Neural progenitor cell (in vitro differentiated cells): ENCODE measurements around the gene SCLT1. TPM values are rescaled to one million over a fixed set of nuclear protein-coding genes. Genes with fewer than 3 reads are reported as not detected.

Source experiments
- DNase-seq: peaks from one replicate; pipeline ENCODE4 v3.0.0-alpha.2; 2016; ENCODE audit warnings: low spot score
- H2AFZ ChIP-seq: fragments of 200-600 bp; sonication (generic); replicated peaks from 2 replicates; pipeline ENCODE4 v1.6.1; 2016; ENCODE audit warnings: antibody characterized with exemption
- H3F3A ChIP-seq: fragments of 200-600 bp; sonication (generic); 2 replicates; pipeline ENCODE4 v1.6.1; 2016; ENCODE audit warnings: antibody characterized with exemption, low read depth
- H3K27ac ChIP-seq: fragments of 200-600 bp; sonication (generic); 2 replicates; pipeline ENCODE4 v1.5.1; 2016; ENCODE audit warnings: mild to moderate bottlenecking
- H3K27me3 ChIP-seq: fragments of 200-600 bp; sonication (generic); 2 replicates; pipeline ENCODE4 v1.6.1; 2016; ENCODE audit warnings: mild to moderate bottlenecking, moderate library complexity
- H3K36me3 ChIP-seq: fragments of 200-600 bp; sonication (generic); 2 replicates; pipeline ENCODE4 v1.5.1; 2016
- H3K4me1 ChIP-seq: fragments of 200-600 bp; sonication (generic); 2 replicates; pipeline ENCODE4 v1.6.1; 2016; ENCODE audit warnings: mixed run types
- H3K4me2 ChIP-seq: fragments of 200-600 bp; sonication (generic); 2 replicates; pipeline ENCODE4 v1.6.1; 2016
- H3K4me3 ChIP-seq: fragments of 200-600 bp; sonication (generic); 2 replicates; pipeline ENCODE4 v1.5.1; 2016
- H3K79me2 ChIP-seq: fragments of 200-600 bp; sonication (generic); 2 replicates; pipeline ENCODE4 v1.6.1; 2016; ENCODE audit warnings: low read depth
- H3K9ac ChIP-seq: fragments of 200-600 bp; sonication (generic); 2 replicates; pipeline ENCODE4 v1.6.1; 2016
- H3K9me3 ChIP-seq: fragments of 200-600 bp; sonication (generic); 2 replicates; pipeline ENCODE4 v1.5.1; 2016; ENCODE audit warnings: low read depth
- H4K20me1 ChIP-seq: fragments of 200-600 bp; sonication (generic); 2 replicates; pipeline ENCODE4 v1.6.1; 2016; ENCODE audit warnings: low read depth
- H3K27ac Mint-ChIP-seq: 3 replicates; pipeline ENCODE4 v1.8.0; 2021; ENCODE audit warnings: mixed read lengths
- H3K27me3 Mint-ChIP-seq: 2 replicates; pipeline ENCODE4 v1.8.0; 2022; ENCODE audit warnings: low read depth, mild to moderate bottlenecking, inconsistent platforms, moderate library complexity, mixed read lengths; ENCODE audit not compliant: insufficient read depth
- H3K36me3 Mint-ChIP-seq: 3 replicates; pipeline ENCODE4 v1.8.0; 2021; ENCODE audit warnings: mixed read lengths
- H3K4me1 Mint-ChIP-seq: 3 replicates; pipeline ENCODE4 v1.8.0; 2021; ENCODE audit warnings: mixed read lengths
- H3K4me3 Mint-ChIP-seq: 3 replicates; pipeline ENCODE4 v1.8.0; 2021; ENCODE audit warnings: mild to moderate bottlenecking, moderate library complexity, mixed read lengths
- H3K9me3 Mint-ChIP-seq: 3 replicates; pipeline ENCODE4 v1.8.0; 2020; ENCODE audit warnings: mixed read lengths
- EZH2 ChIP-seq: fragments of 200-600 bp; sonication (generic); IDR thresholded peaks from 2 replicates; pipeline ENCODE4 v1.6.1; 2017; ENCODE audit warnings: antibody characterized with exemption, mild to moderate bottlenecking, moderate library complexity
- EZH2phosphoT487 ChIP-seq: fragments of 200-600 bp; sonication (generic); IDR thresholded peaks from 2 replicates; pipeline ENCODE4 v1.6.1; 2017; ENCODE audit warnings: antibody characterized with exemption
- total RNA-seq: library from RNA; depleted of rRNA; stranded (reverse); fragments of >200 nt; gene quantifications from 2 replicates; pipeline ENCODE4 v1.2.3, GENCODE V29; 2015; ENCODE audit warnings: low replicate concordance
- TF ChIP-seq, protein P1 (sequence below): fragments of 200-600 bp; sonication (generic); IDR thresholded peaks from 2 replicates; pipeline ENCODE4 v1.5.1; 2017; ENCODE audit warnings: antibody characterized with exemption, mild to moderate bottlenecking

Gene SCLT1
- total RNA-seq, 1 donor from 2014 or later, result 30.0 TPM

DNA sequence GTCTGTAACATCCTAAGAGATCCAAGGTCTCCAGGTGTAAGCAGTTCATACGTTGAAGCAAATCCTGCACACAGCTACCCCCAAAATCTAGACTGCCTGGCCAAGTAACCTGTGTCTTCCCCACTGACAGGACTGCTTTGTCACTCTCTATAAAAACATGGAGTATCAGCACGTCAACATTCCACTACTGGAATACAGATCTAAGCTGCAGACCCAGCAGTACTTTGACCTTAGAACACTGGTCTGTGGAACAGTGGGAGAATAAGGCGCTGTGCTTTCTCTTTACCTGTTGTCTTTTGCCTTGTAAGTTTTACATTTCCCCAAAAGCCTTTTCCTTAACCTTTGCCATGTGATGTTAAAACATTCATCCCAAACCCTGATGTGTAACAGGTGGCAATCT, 146.4 kb downstream of the SCLT1 start:
- no peak overlapping the region for H3K4me3 Mint-ChIP-seq
- TF ChIP-seq, protein P1, sequence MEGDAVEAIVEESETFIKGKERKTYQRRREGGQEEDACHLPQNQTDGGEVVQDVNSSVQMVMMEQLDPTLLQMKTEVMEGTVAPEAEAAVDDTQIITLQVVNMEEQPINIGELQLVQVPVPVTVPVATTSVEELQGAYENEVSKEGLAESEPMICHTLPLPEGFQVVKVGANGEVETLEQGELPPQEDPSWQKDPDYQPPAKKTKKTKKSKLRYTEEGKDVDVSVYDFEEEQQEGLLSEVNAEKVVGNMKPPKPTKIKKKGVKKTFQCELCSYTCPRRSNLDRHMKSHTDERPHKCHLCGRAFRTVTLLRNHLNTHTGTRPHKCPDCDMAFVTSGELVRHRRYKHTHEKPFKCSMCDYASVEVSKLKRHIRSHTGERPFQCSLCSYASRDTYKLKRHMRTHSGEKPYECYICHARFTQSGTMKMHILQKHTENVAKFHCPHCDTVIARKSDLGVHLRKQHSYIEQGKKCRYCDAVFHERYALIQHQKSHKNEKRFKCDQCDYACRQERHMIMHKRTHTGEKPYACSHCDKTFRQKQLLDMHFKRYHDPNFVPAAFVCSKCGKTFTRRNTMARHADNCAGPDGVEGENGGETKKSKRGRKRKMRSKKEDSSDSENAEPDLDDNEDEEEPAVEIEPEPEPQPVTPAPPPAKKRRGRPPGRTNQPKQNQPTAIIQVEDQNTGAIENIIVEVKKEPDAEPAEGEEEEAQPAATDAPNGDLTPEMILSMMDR, result no peak

GRCh38 chr4:128942607-128943006, 150.7 kb downstream of the SCLT1 start:
- H3K4me3 ChIP-seq, result no peak overlapping the region
- H3K9me3 Mint-ChIP-seq, result peaks cover 4% of the 10 kb centered on the region
- H3K9ac ChIP-seq, result no peak overlapping the region
- no peak overlapping the region for H3K4me2 ChIP-seq
- no peaks in the 10 kb centered on the region for H3K27me3 Mint-ChIP-seq
- no peak overlapping the region for H3K4me3 Mint-ChIP-seq
- no peak overlapping the region for H3K27ac ChIP-seq
- TF ChIP-seq, protein P1, result no peak
- TF ChIP-seq EZH2phosphoT487 (no peak), EZH2 (no peak)
- H3F3A ChIP-seq, result no peaks in the 10 kb centered on the region
- no peak overlapping the region for H2AFZ ChIP-seq
- DNase-seq, result no peak
- no peaks in the 10 kb centered on the region for H3K4me1 Mint-ChIP-seq
- no peaks in the 10 kb centered on the region for H3K9me3 ChIP-seq
- H3K36me3 ChIP-seq, result peaks cover 5% of the 10 kb centered on the region
- H3K79me2 ChIP-seq, result no peaks in the 10 kb centered on the region
- no peaks in the 10 kb centered on the region for H4K20me1 ChIP-seq
- no peak overlapping the region for H3K27ac Mint-ChIP-seq
- no peaks in the 10 kb centered on the region for H3K27me3 ChIP-seq
- H3K4me1 ChIP-seq, result peaks cover 5% of the 10 kb centered on the region
- peaks cover 39% of the 10 kb centered on the region for H3K36me3 Mint-ChIP-seq

More for the DNA sequence above, 146.4 kb downstream of the SCLT1 start:
- no peak overlapping the region for H2AFZ ChIP-seq
- H3K27me3 ChIP-seq, result no peaks in the 10 kb centered on the region
- Mint-ChIP-seq H3K27ac (no peak overlapping the region), H3K4me1 (no peaks in the 10 kb centered on the region), H3K9me3 (peaks cover 4% of the 10 kb centered on the region), H3K27me3 (no peaks in the 10 kb centered on the region), H3K36me3 (peaks cover 31% of the 10 kb centered on the region)
- no peaks in the 10 kb centered on the region for H3K4me1 ChIP-seq
- H3K4me2 ChIP-seq, result no peak overlapping the region
- H4K20me1 ChIP-seq, result no peaks in the 10 kb centered on the region
- H3K9ac ChIP-seq, result no peak overlapping the region
- H3K79me2 ChIP-seq, result no peaks in the 10 kb centered on the region
- DNase-seq, result no peak
- H3K4me3 ChIP-seq, result no peak overlapping the region
- no peaks in the 10 kb centered on the region for H3F3A ChIP-seq
- H3K9me3 ChIP-seq, result no peaks in the 10 kb centered on the region
- no peak overlapping the region for H3K27ac ChIP-seq
- H3K36me3 ChIP-seq, result peaks cover 6% of the 10 kb centered on the region

GRCh38 chr4:128940971-128941370, 152.4 kb downstream of the SCLT1 start:
- Histone ChIP-seq H4K20me1 (no peaks in the 10 kb centered on the region), H3K9me3 (no peaks in the 10 kb centered on the region), H3K4me1 (peaks cover 5% of the 10 kb centered on the region), H2AFZ (no peak overlapping the region), H3K9ac (no peak overlapping the region), H3K27me3 (no peaks in the 10 kb centered on the region), H3K36me3 (peaks cover 5% of the 10 kb centered on the region), H3K4me3 (no peak overlapping the region), H3F3A (no peaks in the 10 kb centered on the region), H3K79me2 (no peaks in the 10 kb centered on the region), H3K27ac (no peak overlapping the region), H3K4me2 (no peak overlapping the region)
- Mint-ChIP-seq H3K36me3 (peaks cover 37% of the 10 kb centered on the region), H3K4me1 (no peaks in the 10 kb centered on the region), H3K27ac (no peak overlapping the region), H3K4me3 (no peak overlapping the region), H3K9me3 (peaks cover 4% of the 10 kb centered on the region), H3K27me3 (no peaks in the 10 kb centered on the region)
- TF ChIP-seq EZH2phosphoT487, result no peak
- TF ChIP-seq, protein P1, result no peak
- no peak for TF ChIP-seq EZH2
- no peak for DNase-seq

DNA sequence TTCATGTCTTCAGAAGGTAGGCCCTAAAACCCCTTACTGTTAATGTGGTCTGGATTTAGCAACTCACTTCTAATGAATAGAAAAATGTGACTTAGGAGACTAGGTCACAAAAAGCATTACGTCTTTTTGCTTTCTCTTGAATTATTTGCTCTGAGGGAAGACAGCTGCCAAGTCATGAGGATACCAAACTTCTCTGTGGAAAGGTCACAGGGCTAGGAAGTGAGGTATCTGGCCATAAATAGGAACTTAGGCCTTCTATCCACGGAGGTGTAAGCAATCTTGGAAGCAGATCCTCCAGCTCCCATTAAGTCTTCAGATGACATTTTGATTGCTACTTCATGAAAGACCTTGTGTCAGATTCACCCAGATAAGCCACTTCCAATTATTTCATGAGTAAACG, 163.3 kb downstream of the SCLT1 start:
- Histone ChIP-seq H2AFZ (no peak overlapping the region), H3K4me1 (no peaks in the 10 kb centered on the region), H3K27me3 (no peaks in the 10 kb centered on the region), H3K27ac (no peak overlapping the region), H3K4me3 (no peak overlapping the region), H3K79me2 (no peaks in the 10 kb centered on the region), H3K36me3 (no peaks in the 10 kb centered on the region), H4K20me1 (no peaks in the 10 kb centered on the region), H3K4me2 (no peak overlapping the region), H3K9ac (no peak overlapping the region), H3K9me3 (peaks cover 3% of the 10 kb centered on the region), H3F3A (no peaks in the 10 kb centered on the region)
- H3K27ac Mint-ChIP-seq, result no peak overlapping the region
- H3K27me3 Mint-ChIP-seq, result no peaks in the 10 kb centered on the region
- DNase-seq, result no peak
- no peak for TF ChIP-seq EZH2
- no peak for TF ChIP-seq EZH2phosphoT487
- TF ChIP-seq, protein P1, result no peak
- peaks cover 19% of the 10 kb centered on the region for H3K36me3 Mint-ChIP-seq
- peaks cover 2% of the 10 kb centered on the region for H3K9me3 Mint-ChIP-seq
- no peak overlapping the region for H3K4me3 Mint-ChIP-seq
- H3K4me1 Mint-ChIP-seq, result no peaks in the 10 kb centered on the region
